SU-DHL-6 (cell line): ENCODE measurements around the gene ZDHHC17.

Experiments used
- H2AFZ ChIP-seq: fragments of 200-600 bp; sonication (generic); 2 replicates; pipeline ENCODE4 v1.6.1; 2014; ENCODE audit warnings: low read depth, mild to moderate bottlenecking, moderate library complexity, mixed read lengths, antibody characterized with exemption, low read length; ENCODE audit not compliant: severe bottlenecking
- H3F3A ChIP-seq: fragments of 200-600 bp; shearing (Covaris generic); 2 replicates; pipeline ENCODE4 v1.6.0; 2016; ENCODE audit warnings: antibody characterized with exemption, mild to moderate bottlenecking; ENCODE audit not compliant: insufficient read depth
- H3K27ac ChIP-seq: fragments of 200-600 bp; sonication (generic); 2 replicates; pipeline ENCODE4 v1.5.1; 2016; ENCODE audit warnings: low read depth, mild to moderate bottlenecking, low read length, moderate library complexity, mixed read lengths
- H3K27me3 ChIP-seq: fragments of 200-600 bp; sonication (generic), shearing (Covaris generic); 2 replicates; pipeline ENCODE4 v1.6.0; 2014; ENCODE audit warnings: mild to moderate bottlenecking, low read length
- H3K36me3 ChIP-seq: fragments of 200-600 bp; sonication (generic); 2 replicates; pipeline ENCODE4 v1.6.1; 2014; ENCODE audit warnings: mild to moderate bottlenecking, low read length, mixed read lengths
- H3K4me2 ChIP-seq: fragments of 300-600, 200-600 bp; shearing (Covaris generic), sonication (generic); 2 replicates; pipeline ENCODE4 v1.6.0; 2014; ENCODE audit warnings: low read length, low read depth, mild to moderate bottlenecking; ENCODE audit not compliant: poor library complexity, severe bottlenecking
- H3K4me3 ChIP-seq: fragments of 200-600 bp; sonication (generic); 2 replicates; pipeline ENCODE4 v1.5.1; 2014; ENCODE audit warnings: antibody characterized with exemption, low read length, mild to moderate bottlenecking, mixed read lengths; ENCODE audit not compliant: insufficient read depth, poor library complexity, severe bottlenecking
- H3K79me2 ChIP-seq: fragments of 200-600 bp; sonication (generic); 2 replicates; pipeline ENCODE4 v1.6.1; 2014; ENCODE audit warnings: mild to moderate bottlenecking, low read length, moderate library complexity; ENCODE audit not compliant: insufficient read depth
- H3K9ac ChIP-seq: fragments of 200-600 bp; sonication (generic); 2 replicates; pipeline ENCODE4 v1.7.0; 2014; ENCODE audit warnings: mild to moderate bottlenecking, low read length
- H3K9me2 ChIP-seq: fragments of 200-600 bp; sonication (generic); replicated peaks from 2 replicates; pipeline ENCODE4 v1.6.1; 2014; ENCODE audit warnings: low read length; ENCODE audit not compliant: insufficient read depth
- H3K9me3 ChIP-seq: fragments of 200-600 bp; sonication (generic); 2 replicates; pipeline ENCODE4 v1.6.1; 2014; ENCODE audit warnings: low read length, mixed read lengths; ENCODE audit not compliant: insufficient read depth
- H4K20me1 ChIP-seq: fragments of 200-600 bp; sonication (generic); 2 replicates; pipeline ENCODE4 v1.6.1; 2014; ENCODE audit warnings: low read depth, mild to moderate bottlenecking, antibody characterized with exemption, low read length, moderate library complexity, mixed read lengths
- EZH2phosphoT487 ChIP-seq: fragments of 200-600 bp; sonication (generic), shearing (Covaris generic); conservative IDR thresholded peaks from 2 replicates; pipeline ENCODE4 v1.6.1; 2018; ENCODE audit warnings: mild to moderate bottlenecking, antibody characterized with exemption, low read length, moderate library complexity, mixed read lengths
- TF ChIP-seq, protein P1 (sequence below): fragments of 200-600 bp; sonication (generic); IDR thresholded peaks from one replicate; pipeline ENCODE4 v1.5.1; 2017; ENCODE audit warnings: antibody characterized with exemption, mild to moderate bottlenecking, low read length, moderate library complexity; ENCODE audit not compliant: insufficient read depth, poor library complexity, severe bottlenecking

Gene ZDHHC17

DNA sequence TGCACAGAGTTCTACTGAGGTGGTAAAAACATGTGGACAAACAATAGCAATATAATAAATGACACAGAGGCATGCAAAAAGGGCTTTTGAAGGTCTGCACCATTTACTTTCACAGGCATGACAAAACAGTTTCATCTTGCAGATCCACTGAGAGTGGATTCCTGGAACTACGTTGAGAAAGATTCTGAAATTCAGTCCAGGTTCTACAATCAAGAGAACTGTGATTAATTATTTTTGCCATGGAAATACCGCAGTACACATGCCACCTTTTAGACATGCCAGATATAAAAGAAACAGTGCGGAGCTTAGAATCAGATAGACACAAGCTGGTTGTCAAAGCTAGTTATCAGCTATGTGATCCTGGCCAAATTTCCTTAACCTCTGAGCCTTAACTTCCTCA lies 110.1 kb downstream of the ZDHHC17 start:
- H3K27me3 ChIP-seq: no peaks in the 10 kb centered on the region
- no peak overlapping the region for H3K27ac ChIP-seq
- no peaks in the 10 kb centered on the region for H3K79me2 ChIP-seq
- no peaks in the 10 kb centered on the region for H3K9me2 ChIP-seq
- no peaks in the 10 kb centered on the region for H3K36me3 ChIP-seq
- no peak overlapping the region for H3K4me2 ChIP-seq
- no peak overlapping the region for H2AFZ ChIP-seq
- H3K4me3 ChIP-seq: no peak overlapping the region
- no peaks in the 10 kb centered on the region for H4K20me1 ChIP-seq
- H3K9ac ChIP-seq: no peak overlapping the region
- TF ChIP-seq, protein P1, sequence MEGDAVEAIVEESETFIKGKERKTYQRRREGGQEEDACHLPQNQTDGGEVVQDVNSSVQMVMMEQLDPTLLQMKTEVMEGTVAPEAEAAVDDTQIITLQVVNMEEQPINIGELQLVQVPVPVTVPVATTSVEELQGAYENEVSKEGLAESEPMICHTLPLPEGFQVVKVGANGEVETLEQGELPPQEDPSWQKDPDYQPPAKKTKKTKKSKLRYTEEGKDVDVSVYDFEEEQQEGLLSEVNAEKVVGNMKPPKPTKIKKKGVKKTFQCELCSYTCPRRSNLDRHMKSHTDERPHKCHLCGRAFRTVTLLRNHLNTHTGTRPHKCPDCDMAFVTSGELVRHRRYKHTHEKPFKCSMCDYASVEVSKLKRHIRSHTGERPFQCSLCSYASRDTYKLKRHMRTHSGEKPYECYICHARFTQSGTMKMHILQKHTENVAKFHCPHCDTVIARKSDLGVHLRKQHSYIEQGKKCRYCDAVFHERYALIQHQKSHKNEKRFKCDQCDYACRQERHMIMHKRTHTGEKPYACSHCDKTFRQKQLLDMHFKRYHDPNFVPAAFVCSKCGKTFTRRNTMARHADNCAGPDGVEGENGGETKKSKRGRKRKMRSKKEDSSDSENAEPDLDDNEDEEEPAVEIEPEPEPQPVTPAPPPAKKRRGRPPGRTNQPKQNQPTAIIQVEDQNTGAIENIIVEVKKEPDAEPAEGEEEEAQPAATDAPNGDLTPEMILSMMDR: no peak
- no peak for TF ChIP-seq EZH2phosphoT487
- no peaks in the 10 kb centered on the region for H3F3A ChIP-seq
- H3K9me3 ChIP-seq: no peaks in the 10 kb centered on the region

DNA sequence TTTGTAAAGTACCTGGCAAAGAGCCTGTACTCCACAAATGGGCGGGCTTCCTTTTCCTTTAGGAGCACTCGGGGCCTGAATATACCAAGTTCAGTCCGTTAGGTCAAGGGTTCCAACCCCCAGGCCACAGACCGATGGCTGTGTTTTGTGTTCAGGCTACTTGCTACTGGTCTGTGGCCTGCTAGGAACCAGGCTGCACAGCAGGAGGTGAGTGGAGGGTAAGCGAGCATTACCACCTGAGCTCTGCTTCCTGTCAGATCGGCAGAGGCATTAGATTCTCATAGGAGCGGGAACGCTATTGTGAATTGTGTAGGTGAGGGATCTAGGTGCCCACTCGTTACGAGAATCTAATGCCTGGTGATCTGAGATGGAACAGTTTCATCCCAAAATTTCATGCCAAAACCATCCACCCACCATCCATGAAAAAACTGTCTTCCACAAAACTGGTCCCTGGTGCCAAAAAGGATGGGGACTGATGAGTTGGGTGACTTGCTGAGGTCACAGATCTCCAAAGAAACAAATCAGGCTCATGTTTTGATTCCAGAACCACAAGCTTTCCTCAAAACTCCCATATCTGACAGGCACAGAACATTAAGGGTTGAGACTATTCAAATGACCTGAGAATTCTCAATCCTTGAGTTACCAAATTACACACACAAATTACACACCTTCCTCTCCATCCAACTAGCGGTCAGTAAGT lies 110.7 kb downstream of the ZDHHC17 start:
- no peak overlapping the region for H3K27ac ChIP-seq
- no peaks in the 10 kb centered on the region for H4K20me1 ChIP-seq

DNA sequence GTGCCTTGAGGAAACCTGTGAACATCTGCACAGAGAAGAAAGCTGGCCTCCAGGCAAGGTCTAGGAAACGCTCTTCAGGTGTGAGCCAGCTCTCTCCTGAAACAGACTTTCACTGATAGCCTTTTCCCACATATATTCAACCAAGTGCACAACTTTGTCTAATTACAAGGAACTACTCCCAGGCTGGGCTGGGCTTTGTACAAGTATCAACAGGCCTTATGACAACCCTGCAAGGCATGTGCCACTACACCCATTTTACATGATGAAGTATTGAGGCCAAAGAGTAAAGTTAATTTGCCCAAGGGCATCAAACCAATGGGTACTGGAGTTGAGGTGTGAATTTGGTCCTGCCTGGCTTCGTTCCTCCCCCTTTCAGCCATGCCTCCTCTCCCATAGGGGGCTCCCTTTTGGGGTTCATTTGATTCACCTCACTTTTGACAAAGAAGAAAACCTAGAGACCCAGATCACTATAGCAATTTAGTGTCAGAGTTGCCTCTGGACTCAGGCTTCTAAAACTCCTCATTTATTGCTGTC lies 112.8 kb downstream of the ZDHHC17 start:
- no peaks in the 10 kb centered on the region for H3K9me2 ChIP-seq
- H2AFZ ChIP-seq: no peak overlapping the region
- no peak overlapping the region for H3K4me3 ChIP-seq
- no peaks in the 10 kb centered on the region for H3F3A ChIP-seq
- H3K36me3 ChIP-seq: no peaks in the 10 kb centered on the region
- no peaks in the 10 kb centered on the region for H3K27me3 ChIP-seq
- H3K79me2 ChIP-seq: no peaks in the 10 kb centered on the region
- H3K9ac ChIP-seq: no peak overlapping the region
- no peak for TF ChIP-seq EZH2phosphoT487
- TF ChIP-seq, protein P1: no peak
- no peaks in the 10 kb centered on the region for H3K9me3 ChIP-seq
- no peaks in the 10 kb centered on the region for H4K20me1 ChIP-seq
- H3K4me2 ChIP-seq: no peak overlapping the region
- H3K27ac ChIP-seq: no peak overlapping the region

More for the DNA sequence above, 110.7 kb downstream of the ZDHHC17 start:
- H3F3A ChIP-seq: no peaks in the 10 kb centered on the region
- TF ChIP-seq, protein P1: no peak
- no peak for TF ChIP-seq EZH2phosphoT487
- no peaks in the 10 kb centered on the region for H3K79me2 ChIP-seq
- H3K9me2 ChIP-seq: no peaks in the 10 kb centered on the region
- H3K9me3 ChIP-seq: no peaks in the 10 kb centered on the region
- H3K36me3 ChIP-seq: no peaks in the 10 kb centered on the region
- no peaks in the 10 kb centered on the region for H3K27me3 ChIP-seq
- no peak overlapping the region for H3K9ac ChIP-seq
- H3K4me2 ChIP-seq: no peak overlapping the region
- H2AFZ ChIP-seq: no peak overlapping the region
- no peak overlapping the region for H3K4me3 ChIP-seq
